ENCODE measurements around the gene ASB18.

Gene ASB18

DNA sequence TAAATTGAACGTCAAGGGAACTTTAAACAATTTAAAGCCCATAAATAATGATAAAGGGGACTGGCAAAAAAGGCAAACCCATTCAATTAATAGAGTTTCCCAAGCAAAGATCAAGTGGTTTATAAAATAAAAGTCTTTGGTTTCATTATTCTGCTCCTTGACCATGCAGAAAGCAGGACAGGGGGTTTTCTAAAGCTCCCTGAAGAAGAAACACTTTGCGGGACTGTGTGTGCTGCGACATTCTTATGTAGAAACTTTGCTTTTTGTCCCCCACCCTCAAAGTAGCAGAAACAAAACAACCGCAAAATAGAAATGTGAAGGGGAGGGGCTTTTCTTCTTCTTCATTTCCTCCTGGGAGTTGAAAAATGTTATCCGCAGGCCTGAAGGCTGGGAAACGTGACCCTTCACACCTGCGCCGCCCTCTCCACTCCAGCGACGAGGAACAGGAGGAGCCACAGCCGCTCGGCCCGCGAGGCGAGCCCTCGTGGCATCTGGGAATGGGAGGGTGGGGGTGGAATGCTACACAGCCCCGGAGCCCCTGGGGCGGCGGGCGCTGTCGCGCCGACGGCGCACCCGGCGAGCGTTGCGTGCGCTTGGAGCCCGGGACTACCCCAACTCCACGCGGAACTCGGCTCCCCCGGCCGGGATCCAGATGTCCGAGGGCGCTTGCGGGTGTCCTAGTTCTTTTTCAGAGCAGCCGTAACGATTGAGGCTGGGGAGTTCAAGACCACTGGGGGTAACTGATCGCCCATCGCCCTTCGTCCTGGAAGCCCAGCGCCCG lies 91.8 kb downstream of the ASB18 start:
- no peak for DNase-seq

DNA sequence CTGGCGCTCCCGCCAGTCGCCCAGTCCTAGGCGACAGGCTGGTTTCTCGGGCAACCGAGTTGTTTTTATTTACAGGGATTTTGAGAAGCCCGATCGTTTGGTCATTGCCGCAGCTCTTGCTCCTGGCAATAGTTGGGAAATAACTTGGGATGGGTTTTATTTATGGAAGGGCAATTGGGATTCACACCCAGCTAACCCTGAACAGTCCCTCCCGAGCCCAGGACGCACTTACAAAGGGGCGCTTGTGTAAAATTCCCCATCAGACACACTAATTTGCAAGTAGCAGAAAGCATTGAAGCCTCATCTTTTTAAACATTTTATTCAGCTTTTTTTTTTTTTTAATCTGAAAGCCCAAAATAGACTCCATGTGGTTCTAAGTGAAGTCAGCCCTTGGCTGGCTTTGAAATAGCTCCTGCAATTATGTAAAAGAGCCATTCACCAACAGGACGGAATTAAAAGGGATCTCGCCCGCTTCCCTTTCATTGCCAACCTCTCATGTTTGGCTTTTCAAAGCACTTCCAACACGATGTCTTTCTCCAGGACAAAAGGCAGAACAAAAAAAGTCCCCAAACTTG lies 92.4 kb downstream of the ASB18 start:
- DNase-seq, result no peak

GRCh38 chr2:236171181-236171679 lies 93.0 kb downstream of the ASB18 start:
- DNase-seq, result no peak

- DNase-seq, result no peak
Measured at GRCh38 chr2:236170590-236171165, 93.5 kb downstream of the ASB18 start.

- no peak for DNase-seq
Measured at GRCh38 chr2:236169741-236170589, 94.2 kb downstream of the ASB18 start.

DNA sequence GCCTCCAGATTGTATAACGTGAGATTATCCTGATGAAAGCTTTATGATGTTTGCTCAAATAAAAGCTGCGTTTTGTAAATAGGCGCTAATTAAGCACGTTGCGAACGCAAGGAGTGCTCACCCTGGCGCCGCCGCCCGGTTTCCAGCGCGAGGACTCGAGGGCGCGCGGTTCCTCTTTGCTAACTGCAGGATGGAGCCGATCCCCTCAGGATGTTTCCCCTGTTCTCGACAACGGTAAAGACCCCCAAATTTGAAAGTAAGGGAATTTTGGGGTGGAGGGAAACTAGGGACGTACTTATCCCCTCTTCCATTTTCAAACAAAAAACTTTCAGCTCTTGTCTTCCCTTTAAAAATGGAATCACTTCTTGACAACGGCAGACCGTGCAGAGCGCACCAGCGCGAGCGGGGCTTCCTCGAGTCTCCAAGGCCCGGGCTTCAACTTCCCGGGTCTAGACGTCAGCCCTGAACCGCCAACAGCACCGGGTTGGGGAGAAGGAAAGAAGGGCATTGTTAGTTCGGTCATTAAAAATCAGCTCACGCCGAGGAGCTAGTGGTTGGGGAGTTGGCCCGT lies 95.0 kb downstream of the ASB18 start:
- DNase-seq, result peak; percentile 17

DNA sequence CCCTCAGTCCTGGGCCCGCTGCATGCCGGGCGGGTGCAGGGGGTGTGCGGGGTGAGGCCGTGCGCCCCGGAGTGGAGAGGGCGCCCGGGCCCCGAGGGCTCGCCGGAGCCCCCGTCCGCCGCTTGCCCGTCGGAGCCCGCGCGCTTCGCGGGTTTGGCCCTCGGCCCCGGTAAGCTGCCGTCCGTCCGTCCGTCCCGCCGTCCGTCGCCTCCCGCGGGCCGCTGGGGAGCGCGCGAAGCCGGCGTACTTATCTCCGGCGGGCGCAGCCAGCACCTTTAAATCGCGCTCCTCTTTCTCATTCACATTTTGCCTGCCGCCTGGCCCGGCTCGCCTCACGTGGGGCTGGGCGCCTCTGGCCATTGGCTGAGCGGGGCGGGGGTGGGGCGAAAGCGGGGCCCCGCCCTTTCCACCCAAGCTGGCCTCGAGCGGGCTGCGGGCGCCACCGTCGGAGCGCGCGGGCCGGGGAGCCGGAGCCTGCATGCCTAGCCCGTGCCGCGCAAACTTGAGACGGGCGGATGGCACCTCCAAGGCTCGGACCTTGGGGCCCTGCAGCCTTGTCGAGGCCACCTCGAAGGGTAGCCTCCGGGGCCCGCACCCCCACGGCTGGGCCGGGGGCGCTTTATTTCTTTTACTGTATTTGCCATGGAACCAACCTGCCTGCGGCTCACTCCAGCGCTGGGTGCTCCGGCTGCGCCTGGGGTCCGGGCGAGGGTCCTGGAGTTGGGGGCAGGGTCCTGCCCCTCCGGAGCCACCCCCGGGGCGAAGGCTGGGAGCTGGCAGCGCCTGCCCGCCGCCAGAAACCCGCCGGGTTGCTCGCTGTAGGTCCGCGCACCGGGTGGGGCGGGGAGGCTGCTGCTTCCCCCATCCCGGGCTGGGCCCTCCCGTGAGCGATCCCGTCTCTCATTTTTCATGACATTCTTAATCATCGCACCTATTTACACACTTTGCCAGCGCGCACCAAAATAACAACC lies 95.8 kb downstream of the ASB18 start, which contains the start of gene GBX2:
Gene GBX2 (minus strand): TSS at position 277 of the 971 bp plus-strand sequence. CDS start 415 bp downstream, outside the sequence.
- DNase-seq, result peak; percentile 80

DNA sequence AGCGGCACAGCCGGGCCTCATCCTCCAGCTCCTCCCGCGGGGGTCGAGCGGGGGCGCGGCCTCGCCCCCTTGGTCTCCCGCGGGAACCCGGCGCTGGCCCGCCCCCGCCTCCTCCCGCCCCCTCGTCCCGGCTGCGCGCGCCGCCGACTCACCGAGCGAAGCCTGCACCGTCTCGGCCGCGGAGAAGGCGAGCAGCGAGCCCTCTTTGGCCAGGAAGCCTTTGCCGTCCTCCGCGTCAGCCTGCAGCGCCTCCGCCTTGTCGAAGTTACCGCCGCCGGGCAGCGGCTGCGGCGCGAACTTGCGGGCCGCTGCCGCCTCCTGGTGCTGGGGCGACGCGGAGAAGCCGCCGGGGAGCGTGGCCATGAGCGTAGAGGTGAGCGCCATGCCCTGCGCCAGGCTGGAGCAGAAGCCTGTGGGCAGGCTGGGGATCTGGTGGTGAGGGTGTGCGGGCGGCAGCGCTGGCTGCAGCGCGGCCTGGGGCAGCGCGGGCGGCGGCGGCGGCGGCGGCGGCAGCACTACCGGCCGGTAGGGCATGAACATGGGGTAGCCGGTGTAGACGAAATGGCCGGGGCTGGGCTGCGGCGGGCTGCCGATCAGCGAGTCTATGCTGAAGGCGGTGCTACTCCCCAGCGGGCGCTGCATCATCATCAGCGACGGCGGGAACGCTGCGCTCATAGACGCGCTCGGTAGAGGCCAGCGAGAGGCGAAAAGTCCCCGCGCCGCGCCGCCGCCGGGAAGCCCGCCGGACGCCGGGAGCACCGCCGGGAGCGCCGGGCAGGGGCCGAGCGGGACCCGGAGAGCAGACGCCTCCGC lies 96.7 kb downstream of the ASB18 start:
- peak; percentile 16 for DNase-seq

DNA sequence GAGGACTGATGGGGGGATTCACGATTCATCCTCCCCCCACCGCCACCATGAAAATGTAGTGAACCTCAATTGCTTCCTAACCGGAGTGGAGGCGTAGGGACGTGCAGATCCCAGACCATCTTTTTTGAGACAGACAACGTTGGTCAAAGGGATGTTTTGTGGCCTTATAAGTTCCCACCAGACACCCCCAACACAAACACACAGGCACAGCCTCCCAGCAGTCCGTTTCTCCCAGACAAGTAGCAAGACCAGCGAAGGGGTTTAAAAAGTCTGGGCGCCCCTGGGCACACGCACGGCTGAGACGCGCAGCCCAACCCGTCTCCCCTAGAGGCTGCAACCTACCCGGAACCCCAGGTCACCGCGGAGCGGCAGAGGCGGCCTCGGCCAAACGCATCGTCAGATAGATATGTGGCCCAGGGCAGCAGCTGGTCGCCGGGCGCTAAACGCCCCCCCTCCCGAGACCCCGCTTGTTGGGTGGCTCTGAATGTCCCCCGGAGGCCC lies 97.4 kb downstream of the ASB18 start:
- no peak for DNase-seq

- no peak for DNase-seq
Measured at GRCh38 chr2:236165842-236166795, 98.1 kb downstream of the ASB18 start.

GRCh38 chr2:236164925-236165841 lies 99.0 kb downstream of the ASB18 start:
- DNase-seq, result no peak

DNA sequence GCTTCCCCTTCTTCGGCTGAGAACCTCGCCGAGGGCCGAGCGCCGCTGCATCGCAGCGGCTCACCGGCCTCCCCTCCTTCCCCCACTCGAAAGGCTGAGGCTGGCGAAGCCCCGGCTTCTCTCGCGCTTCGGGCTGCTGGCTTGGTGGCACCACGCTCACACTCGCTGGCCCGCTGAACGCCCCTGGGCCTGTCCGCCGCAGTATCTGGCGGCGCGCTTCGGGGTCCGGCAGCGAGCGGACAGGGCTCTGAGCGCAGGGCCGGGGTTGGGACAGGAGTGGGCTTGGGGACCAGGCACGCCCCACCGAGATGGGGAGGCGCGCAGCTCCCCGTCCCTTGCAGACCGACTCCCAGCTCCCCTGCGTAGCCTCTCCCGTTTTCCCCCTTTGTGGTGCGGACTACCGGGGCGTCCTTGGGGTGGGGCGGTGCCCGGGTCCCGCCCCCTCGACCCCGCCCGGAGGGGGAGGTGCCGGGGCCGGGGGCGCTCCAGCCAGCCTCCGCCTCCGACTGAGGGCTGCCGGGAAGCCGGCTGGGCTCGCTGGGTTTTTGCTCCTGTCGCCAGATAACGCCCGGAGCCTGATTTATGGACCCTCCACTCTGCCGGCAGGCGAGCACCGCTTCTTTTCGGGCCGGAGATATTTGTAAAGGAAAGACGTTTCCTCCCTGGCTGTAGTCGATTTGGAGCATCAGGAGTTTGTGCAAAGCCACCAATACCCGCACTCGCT lies 99.8 kb downstream of the ASB18 start:
- no peak for DNase-seq

DNA sequence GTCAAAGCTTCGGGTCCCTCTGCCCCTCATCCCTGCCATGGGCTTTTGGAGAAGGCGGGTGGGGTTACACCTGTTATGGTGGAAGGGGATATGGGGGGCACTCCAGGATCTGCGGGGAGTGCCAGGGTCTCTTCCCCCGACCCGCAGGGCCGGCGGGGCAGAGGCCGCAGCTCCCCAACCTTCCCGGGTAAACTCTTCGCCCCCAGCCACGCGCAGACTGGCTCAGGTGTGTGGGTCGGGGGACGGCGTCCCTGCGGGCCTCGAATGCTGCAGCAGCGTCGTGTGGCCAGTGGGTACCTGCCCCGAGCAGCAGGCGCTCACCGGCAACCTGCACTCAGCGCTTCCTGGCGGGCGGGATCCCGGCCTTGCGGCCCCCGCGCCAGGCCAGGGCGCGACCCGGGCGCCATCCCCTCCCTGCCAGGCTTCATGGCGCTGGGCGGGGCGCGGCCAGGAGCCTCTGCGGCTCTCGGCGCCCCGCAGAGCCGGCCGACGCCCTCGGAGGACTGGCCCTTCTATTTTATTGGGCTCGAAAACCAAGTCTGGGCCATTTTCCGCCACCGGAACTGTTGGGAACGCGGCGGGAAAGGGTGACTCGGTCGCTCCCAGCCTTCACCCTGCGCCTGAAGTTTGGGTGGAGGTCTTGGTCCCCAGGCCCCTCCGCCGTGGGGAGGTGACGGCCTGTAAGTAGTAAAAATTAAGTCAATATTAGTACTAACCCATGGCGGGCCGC lies 100.6 kb downstream of the ASB18 start:
- no peak for DNase-seq

DNA sequence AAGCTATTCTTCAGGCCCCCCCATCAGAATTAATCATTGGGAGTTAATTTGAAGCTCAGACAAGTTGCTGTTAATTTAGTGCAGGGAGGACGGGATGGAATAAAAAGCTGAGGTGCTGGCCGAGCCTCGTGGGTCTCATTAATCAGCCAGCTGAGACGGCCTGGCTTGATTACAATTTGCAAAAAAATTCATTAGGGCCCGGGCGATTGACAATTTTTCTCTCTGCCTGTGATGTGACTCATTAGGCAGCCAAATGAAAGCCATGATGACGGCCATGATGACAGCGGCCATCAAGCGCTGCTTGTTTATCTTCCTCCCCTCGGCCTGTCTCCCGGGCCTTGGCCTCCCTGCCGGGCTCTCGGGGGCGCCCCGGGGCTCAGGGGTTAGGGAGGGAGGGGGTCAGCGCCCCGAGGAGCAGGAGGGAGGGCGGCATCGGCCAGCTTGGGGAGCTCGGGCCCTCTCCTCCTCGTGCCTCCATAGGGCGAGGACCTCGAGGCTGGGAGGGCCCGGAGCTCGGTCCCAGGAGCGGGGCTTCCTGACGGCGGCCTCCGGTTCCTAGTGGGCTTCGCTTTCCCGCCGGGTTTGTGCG lies 101.2 kb downstream of the ASB18 start:
- no peak for DNase-seq

DNA sequence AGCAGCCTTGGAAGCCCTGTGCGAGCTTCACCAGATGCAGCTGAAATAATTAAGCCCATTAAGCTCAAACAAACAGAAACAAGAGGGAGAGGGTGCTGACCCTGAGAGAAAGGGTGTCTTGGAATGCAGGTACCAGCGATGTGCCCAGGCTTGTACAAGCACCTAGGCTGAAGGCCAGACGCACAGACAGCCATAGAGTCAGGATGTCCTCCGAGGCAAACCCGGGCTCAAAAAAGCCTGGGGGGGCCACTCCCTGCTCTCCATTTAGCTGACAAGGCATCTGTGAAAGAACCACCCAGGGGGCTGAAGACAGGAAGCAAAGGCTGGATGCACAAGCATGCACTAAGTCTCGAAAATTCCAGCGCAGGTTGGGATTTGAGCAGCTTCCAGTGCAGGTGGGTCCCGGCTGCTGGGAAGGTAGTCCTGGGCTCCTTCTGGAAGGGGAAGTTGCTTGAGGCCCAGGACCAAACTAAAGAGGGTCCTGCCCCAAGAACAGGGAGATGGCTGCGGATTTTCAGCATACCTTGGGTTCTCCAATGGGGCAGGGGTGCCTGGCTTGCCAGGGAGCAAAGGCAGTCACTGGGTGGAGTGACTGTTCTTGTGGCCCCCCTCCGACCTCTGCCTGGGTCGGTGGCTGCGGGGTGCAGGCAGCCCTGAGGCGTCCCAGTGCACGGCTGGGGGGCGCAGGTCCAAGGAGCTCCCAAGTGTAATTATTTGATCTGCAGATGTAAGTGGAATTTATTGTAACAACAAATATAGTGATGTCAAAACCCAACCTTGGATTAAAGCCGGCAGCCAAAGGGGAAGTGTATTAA lies 102.0 kb downstream of the ASB18 start:
- DNase-seq, result no peak
